MM.1S (cell line): ENCODE results near the gene CFAP70.

Source experiments
- DNase-seq: peaks from one replicate; pipeline ENCODE4 v3.0.0-alpha.2; 2015
- H2AFZ ChIP-seq: fragments of 300-600 bp; sonication (generic); 2 replicates; pipeline ENCODE4 v1.6.0; 2016; ENCODE audit warnings: antibody characterized with exemption, low read length
- H3F3A ChIP-seq: fragments of 300-600 bp; sonication (generic); 2 replicates; pipeline ENCODE4 v1.6.1; 2016; ENCODE audit warnings: mild to moderate bottlenecking, antibody characterized with exemption, low read length, moderate library complexity, mixed read lengths; ENCODE audit not compliant: insufficient read depth
- H3K27ac ChIP-seq: fragments of 300-600 bp; sonication (generic); 2 replicates; pipeline ENCODE4 v1.5.1; 2016; ENCODE audit warnings: mild to moderate bottlenecking, low read length
- H3K27me3 ChIP-seq: fragments of 300-600 bp; sonication (generic); replicated peaks from 2 replicates; pipeline ENCODE4 v1.6.0; 2016; ENCODE audit warnings: low read length; ENCODE audit not compliant: insufficient read depth
- H3K36me3 ChIP-seq: fragments of 300-600 bp; sonication (generic); replicated peaks from 2 replicates; pipeline ENCODE4 v1.6.1; 2016; ENCODE audit warnings: mild to moderate bottlenecking, low read length, mixed read lengths; ENCODE audit not compliant: insufficient read depth
- H3K4me1 ChIP-seq: fragments of 300-600 bp; sonication (generic); 2 replicates; pipeline ENCODE4 v1.6.1; 2016; ENCODE audit warnings: low read length, mixed read lengths
- H3K4me2 ChIP-seq: fragments of 300-600 bp; sonication (generic); 2 replicates; pipeline ENCODE4 v1.6.0; 2016; ENCODE audit warnings: low read depth, low read length
- H3K4me3 ChIP-seq: fragments of 300-600 bp; sonication (generic); 2 replicates; pipeline ENCODE4 v1.5.1; 2016; ENCODE audit warnings: low read length, mixed read lengths
- H3K79me2 ChIP-seq: fragments of 300-600 bp; sonication (generic); 2 replicates; pipeline ENCODE4 v1.6.1; 2016; ENCODE audit warnings: mixed run types, low read length, mixed read lengths
- H3K9ac ChIP-seq: fragments of 300-600 bp; sonication (generic); 2 replicates; pipeline ENCODE4 v1.6.1; 2016; ENCODE audit warnings: low read length, mixed read lengths
- H3K9me2 ChIP-seq: fragments of 300-600 bp; sonication (generic); replicated peaks from 2 replicates; pipeline ENCODE4 v1.6.1; 2016; ENCODE audit warnings: mild to moderate bottlenecking, low read length, mixed read lengths; ENCODE audit not compliant: insufficient read depth
- H3K9me3 ChIP-seq: fragments of 300-600 bp; sonication (generic); replicated peaks from 2 replicates; pipeline ENCODE4 v1.6.1; 2016; ENCODE audit warnings: mild to moderate bottlenecking, low read length, mixed read lengths; ENCODE audit not compliant: insufficient read depth
- H4K20me1 ChIP-seq: fragments of 300-600 bp; sonication (generic); 2 replicates; pipeline ENCODE4 v1.6.1; 2016; ENCODE audit warnings: mild to moderate bottlenecking, low read length, moderate library complexity, mixed read lengths; ENCODE audit not compliant: insufficient read depth
- CTCF ChIP-seq: fragments of 300-600 bp; sonication (generic); IDR thresholded peaks from 2 replicates; pipeline ENCODE4 v1.5.1; 2016; ENCODE audit warnings: antibody characterized with exemption, low read length, mixed read lengths
- EZH2 ChIP-seq: fragments of 300-600 bp; sonication (generic); optimal IDR thresholded peaks from 2 replicates; pipeline ENCODE3; 2017; ENCODE audit warnings: low read depth, mild to moderate bottlenecking, antibody characterized with exemption, low read length, mixed read lengths
- EZH2phosphoT487 ChIP-seq: fragments of 300-600 bp; sonication (generic); IDR thresholded peaks from 2 replicates; pipeline ENCODE4 v1.6.1; 2018; ENCODE audit warnings: antibody characterized with exemption, low read length

CFAP70 gene

GRCh38 chr10:73307203-73307800 lies 51.4 kb downstream of the CFAP70 start:
- TF ChIP-seq EZH2 (no peak), CTCF (no peak), EZH2phosphoT487 (no peak)
- H3K27me3 ChIP-seq: no peaks in the 10 kb centered on the region
- no peak overlapping the region for H3K9ac ChIP-seq
- no peaks in the 10 kb centered on the region for H4K20me1 ChIP-seq
- H3K27ac ChIP-seq: no peak overlapping the region
- H3K4me1 ChIP-seq: no peaks in the 10 kb centered on the region
- H3K9me2 ChIP-seq: no peaks in the 10 kb centered on the region
- no peaks in the 10 kb centered on the region for H3F3A ChIP-seq
- no peak overlapping the region for H3K4me3 ChIP-seq
- H3K9me3 ChIP-seq: no peaks in the 10 kb centered on the region
- no peak overlapping the region for H3K4me2 ChIP-seq
- H3K79me2 ChIP-seq: no peaks in the 10 kb centered on the region
- no peaks in the 10 kb centered on the region for H3K36me3 ChIP-seq
- H2AFZ ChIP-seq: no peak overlapping the region
- no peak for DNase-seq

DNA sequence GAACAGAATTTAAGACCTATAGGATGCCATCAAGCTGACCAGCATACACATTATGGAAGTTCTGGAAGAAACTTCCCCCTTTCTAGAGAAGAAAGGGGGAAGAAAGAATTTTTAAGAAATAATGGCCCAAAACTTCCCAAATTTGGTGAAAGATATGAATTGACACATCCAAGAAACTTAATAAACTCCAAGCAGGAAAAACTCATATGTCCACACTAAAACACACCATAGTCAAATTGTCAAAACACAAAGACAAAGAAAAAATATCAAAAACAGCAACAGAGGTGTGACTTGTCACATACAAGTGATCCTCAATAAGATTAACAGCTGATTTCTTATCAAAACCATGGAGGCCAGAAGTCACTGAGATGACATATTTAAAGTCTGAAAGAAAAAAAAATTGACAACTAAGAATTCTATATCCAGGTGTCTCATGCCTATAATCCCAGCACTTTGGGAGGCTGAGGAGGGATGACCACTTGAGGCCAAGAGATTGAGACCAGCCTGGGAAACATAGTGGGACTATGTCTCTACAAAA lies 52.4 kb downstream of the CFAP70 start:
- H3K4me1 ChIP-seq: no peaks in the 10 kb centered on the region
- no peak for DNase-seq
- TF ChIP-seq CTCF (no peak), EZH2phosphoT487 (no peak), EZH2 (no peak)
- H3K79me2 ChIP-seq: no peaks in the 10 kb centered on the region
- H3K4me2 ChIP-seq: no peak overlapping the region
- no peak overlapping the region for H3K9ac ChIP-seq
- H3K27me3 ChIP-seq: no peaks in the 10 kb centered on the region
- H3K36me3 ChIP-seq: no peaks in the 10 kb centered on the region
- H3K9me3 ChIP-seq: no peaks in the 10 kb centered on the region
- H3K4me3 ChIP-seq: no peak overlapping the region
- H4K20me1 ChIP-seq: no peaks in the 10 kb centered on the region
- H3K27ac ChIP-seq: no peak overlapping the region
- no peaks in the 10 kb centered on the region for H3K9me2 ChIP-seq
- H3F3A ChIP-seq: no peaks in the 10 kb centered on the region
- H2AFZ ChIP-seq: no peak overlapping the region

GRCh38 chr10:73296946-73297345 lies 61.7 kb downstream of the CFAP70 start:
- DNase-seq: no peak
- Histone ChIP-seq H3K4me2 (no peak overlapping the region), H3K79me2 (no peaks in the 10 kb centered on the region), H3K4me1 (no peaks in the 10 kb centered on the region), H3K27me3 (no peaks in the 10 kb centered on the region), H3K9me3 (no peaks in the 10 kb centered on the region), H3F3A (no peaks in the 10 kb centered on the region), H3K27ac (no peak overlapping the region), H3K4me3 (no peak overlapping the region), H3K9ac (no peak overlapping the region), H4K20me1 (no peaks in the 10 kb centered on the region), H3K36me3 (no peaks in the 10 kb centered on the region), H3K9me2 (no peaks in the 10 kb centered on the region), H2AFZ (no peak overlapping the region)
- TF ChIP-seq EZH2phosphoT487 (no peak), EZH2 (no peak), CTCF (no peak)
